H9 (cell line): ENCODE results near the gene LRP5. TPM values are rescaled to one million over a fixed set of nuclear protein-coding genes. Genes with fewer than 3 reads are reported as not detected.
"Not testable (repeated sequence)": the region's sequence is repeated elsewhere in the genome, so short reads cannot be mapped to it uniquely, and the experiment has no call there.

Experiments used
- DNase-seq: peaks from one replicate; pipeline ENCODE4 v3.0.0-alpha.2; 2017
- H2AFZ ChIP-seq: one replicate; pipeline ENCODE4 v1.6.1; 2013; ENCODE audit warnings: mild to moderate bottlenecking, low read length, control low read depth, moderate library complexity
- H2AK5ac ChIP-seq: 2 replicates; pipeline ENCODE4 v1.6.1; 2013; ENCODE audit warnings: low read length, control low read depth, mixed read lengths; ENCODE audit not compliant: insufficient read length
- H2BK120ac ChIP-seq: one replicate; pipeline ENCODE4 v1.6.1; 2013; ENCODE audit warnings: low read depth, mild to moderate bottlenecking, low read length, control low read depth, inconsistent platforms; ENCODE audit not compliant: poor library complexity, severe bottlenecking
- H2BK12ac ChIP-seq: 2 replicates; pipeline ENCODE4 v1.6.1; 2013; ENCODE audit warnings: low read length, control low read depth, mixed read lengths, low read depth; ENCODE audit not compliant: insufficient read length
- H2BK15ac ChIP-seq: 2 replicates; pipeline ENCODE4 v1.6.1; 2013; ENCODE audit warnings: low read depth, low read length, control low read depth
- H2BK20ac ChIP-seq: one replicate; pipeline ENCODE4 v1.6.1; 2013; ENCODE audit warnings: low read depth, mild to moderate bottlenecking, low read length, control low read depth, inconsistent platforms; ENCODE audit not compliant: poor library complexity, severe bottlenecking
- H2BK5ac ChIP-seq: 2 replicates; pipeline ENCODE4 v1.6.1; 2013; ENCODE audit warnings: low read length, control low read depth, mixed read lengths; ENCODE audit not compliant: insufficient read length
- H3K14ac ChIP-seq: 2 replicates; pipeline ENCODE4 v1.6.1; 2013; ENCODE audit warnings: low read length, control low read depth; ENCODE audit not compliant: insufficient read depth
- H3K18ac ChIP-seq: 2 replicates; pipeline ENCODE4 v1.6.1; 2013; ENCODE audit warnings: low read depth, mild to moderate bottlenecking, mixed read lengths, low read length, control low read depth; ENCODE audit not compliant: insufficient read length
- H3K23ac ChIP-seq: 2 replicates; pipeline ENCODE4 v1.6.1; 2013; ENCODE audit warnings: low read length, control low read depth, mixed read lengths, low read depth; ENCODE audit not compliant: insufficient read length
- H3K23me2 ChIP-seq: 2 replicates; pipeline ENCODE4 v1.6.1; 2013; ENCODE audit warnings: low read depth, mild to moderate bottlenecking, mixed read lengths, low read length, control low read depth; ENCODE audit not compliant: insufficient read length, poor library complexity, severe bottlenecking
- H3K27ac ChIP-seq: 2 replicates; pipeline ENCODE4 v1.5.1; 2013; ENCODE audit warnings: low read length, control low read depth, mixed read lengths, low read depth; ENCODE audit not compliant: insufficient read length
- H3K27me3 ChIP-seq: 2 replicates; pipeline ENCODE4 v1.6.1; 2013; ENCODE audit warnings: low read length, control low read depth, inconsistent platforms; ENCODE audit not compliant: insufficient read depth
- H3K4ac ChIP-seq: 2 replicates; pipeline ENCODE4 v1.6.1; 2013; ENCODE audit warnings: low read depth, mild to moderate bottlenecking, control low read depth, inconsistent platforms, low read length, moderate library complexity
- H3K4me1 ChIP-seq: 2 replicates; pipeline ENCODE4 v1.6.1; 2013; ENCODE audit warnings: low read length, control low read depth, inconsistent platforms; ENCODE audit not compliant: insufficient read depth
- H3K4me2 ChIP-seq: 2 replicates; pipeline ENCODE4 v1.6.1; 2013; ENCODE audit warnings: low read length, control low read depth, mixed read lengths; ENCODE audit not compliant: insufficient read length, insufficient read depth
- H3K56ac ChIP-seq: 2 replicates; pipeline ENCODE4 v1.6.1; 2013; ENCODE audit warnings: low read depth, mild to moderate bottlenecking, mixed read lengths, low read length, control low read depth; ENCODE audit not compliant: insufficient read length
- H3K79me1 ChIP-seq: 2 replicates; pipeline ENCODE4 v1.6.1; 2013; ENCODE audit warnings: low read depth, mild to moderate bottlenecking, moderate library complexity, low read length, control low read depth, inconsistent platforms; ENCODE audit not compliant: insufficient read depth, poor library complexity, severe bottlenecking
- H3K79me2 ChIP-seq: 2 replicates; pipeline ENCODE4 v1.6.1; 2013; ENCODE audit warnings: low read length, control low read depth, inconsistent platforms; ENCODE audit not compliant: insufficient read depth
- H3K9ac ChIP-seq: 2 replicates; pipeline ENCODE4 v1.6.1; 2013; ENCODE audit warnings: low read length, control low read depth, mixed read lengths; ENCODE audit not compliant: insufficient read length; ENCODE audit errors: extremely low read depth
- H3K9me3 ChIP-seq: one replicate; pipeline ENCODE4 v1.6.1; 2013; ENCODE audit warnings: low read depth, low read length, inconsistent platforms; ENCODE audit not compliant: control insufficient read depth
- H3T11ph ChIP-seq: one replicate; pipeline ENCODE4 v1.6.1; 2013; ENCODE audit warnings: mild to moderate bottlenecking, low read length, control low read depth, inconsistent platforms
- H4K20me1 ChIP-seq: one replicate; pipeline ENCODE4 v1.6.1; 2013; ENCODE audit not compliant: control insufficient read depth, insufficient read length, insufficient read depth
- H4K5ac ChIP-seq: 2 replicates; pipeline ENCODE4 v1.6.1; 2013; ENCODE audit warnings: low read depth, mild to moderate bottlenecking, mixed read lengths, low read length, control low read depth; ENCODE audit not compliant: insufficient read length
- H4K8ac ChIP-seq: replicated peaks from 2 replicates; pipeline ENCODE4 v1.6.1; 2013; ENCODE audit warnings: low read length, control low read depth, mixed read lengths, low read depth; ENCODE audit not compliant: insufficient read length
- H4K91ac ChIP-seq: 2 replicates; pipeline ENCODE4 v1.6.1; 2013; ENCODE audit warnings: low read depth, mild to moderate bottlenecking, moderate library complexity, mixed read lengths, low read length, control low read depth; ENCODE audit not compliant: insufficient read length
- H3K27ac Mint-ChIP-seq, 3 experiments: 2 replicates in 2 of 3; 3 replicates in 1 of 3; pipeline ENCODE4 v1.8.0; 2020 to 2021; ENCODE audit warnings: mixed read lengths in 3 of 3, mild to moderate bottlenecking in 1 of 3, moderate library complexity in 1 of 3
- H3K27me3 Mint-ChIP-seq: 2 replicates; pipeline ENCODE4 v1.8.0; 2021; ENCODE audit warnings: low read depth, mild to moderate bottlenecking, moderate library complexity, mixed read lengths
- H3K36me3 Mint-ChIP-seq, 3 experiments: 2 replicates in 2 of 3; 3 replicates in 1 of 3; pipeline ENCODE4 v1.8.0; 2020 to 2021; ENCODE audit warnings: low read depth in 3 of 3, mixed read lengths in 3 of 3; ENCODE audit not compliant: insufficient read depth in 1 of 3
- H3K4me1 Mint-ChIP-seq, 2 experiments: 2 replicates each; pipeline ENCODE4 v1.8.0; 2020; ENCODE audit warnings: mixed read lengths in 2 of 2
- H3K4me3 Mint-ChIP-seq, 2 experiments: 2 replicates in 1 of 2; 3 replicates in 1 of 2; pipeline ENCODE4 v1.8.0; 2020 to 2021; ENCODE audit warnings: mild to moderate bottlenecking in 2 of 2, mixed read lengths in 2 of 2, moderate library complexity in 1 of 2
- H3K9me3 Mint-ChIP-seq, 2 experiments: 2 replicates in 1 of 2; 3 replicates in 1 of 2; pipeline ENCODE4 v1.8.0; 2020; ENCODE audit warnings: mild to moderate bottlenecking in 2 of 2, mixed read lengths in 2 of 2, moderate library complexity in 1 of 2
- CTCF ChIP-seq: fragments of 200-600 bp; sonication (generic); conservative IDR thresholded peaks from 3 replicates; pipeline ENCODE4 v1.8.0; 2021; ENCODE audit warnings: antibody characterized with exemption, mild to moderate bottlenecking
- WGBS: extraction: QIAGEN DNeasy Blood & Tissue Kit; methylation state at CpG from one replicate; pipeline ENCODE4 v1.1.7; 2013; ENCODE audit warnings: missing lambda C conversion rate, low lambda C conversion rate, mixed read lengths; ENCODE audit not compliant: insufficient read length; ENCODE audit errors: extremely low coverage; 5-methylcytosine and 5-hydroxymethylcytosine counted together
- total RNA-seq: library from RNA; stranded (reverse); gene quantifications from 2 replicates; pipeline ENCODE4 v1.2.1, GENCODE V29; 2021

LRP5 gene
- total RNA-seq, 1 experiment from 2014 or later: 38.4 TPM

GRCh38 chr11:68298659-68299516 lies 13.5 kb upstream of the LRP5 start:
- Histone ChIP-seq H3K9ac (no peak overlapping the region), H3K79me2 (no peaks in the 10 kb centered on the region), H3K9me3 (peaks cover 5% of the 10 kb centered on the region), H4K8ac (no peak overlapping the region), H3K4ac (no peak overlapping the region; the same call in 1 of the 2 replicates), H4K20me1 (no peaks in the 10 kb centered on the region), H2BK120ac (no peak overlapping the region), H3T11ph (no peak overlapping the region), H4K5ac (no peak overlapping the region), H3K27me3 (no peaks in the 10 kb centered on the region), H2BK20ac (no peak overlapping the region), H2BK12ac (no peak overlapping the region), H3K79me1 (no peaks in the 10 kb centered on the region), H3K14ac (no peak overlapping the region), H2BK5ac (no peak overlapping the region), H2AFZ (no peak overlapping the region), H3K23me2 (no peaks in the 10 kb centered on the region), H3K18ac (no peak overlapping the region), H3K4me2 (no peak overlapping the region), H2AK5ac (no peak overlapping the region), H3K27ac (no peak overlapping the region), H3K23ac (no peak overlapping the region), H2BK15ac (no peak overlapping the region), H3K56ac (no peak overlapping the region), H3K4me1 (no peaks in the 10 kb centered on the region; the same call in 1 of the 2 replicates), H4K91ac (no peak overlapping the region)
- H3K4me1 Mint-ChIP-seq: peaks cover 0 to 2% of the 10 kb centered on the region in 2 experiments; a peak in 1 of 4 replicates
- H3K36me3 Mint-ChIP-seq: peaks cover 4 to 8% (median 7%) of the 10 kb centered on the region in 3 experiments; a peak in 5 of 7 replicates
- no peak overlapping the region for H3K4me3 Mint-ChIP-seq
- no CpG with 5 or more reads among the region's 15 CpGs for WGBS
- peaks cover 3% of the 10 kb centered on the region for H3K27me3 Mint-ChIP-seq
- no peak overlapping the region for H3K27ac Mint-ChIP-seq
- no peak for TF ChIP-seq CTCF
- no peak for DNase-seq
- H3K9me3 Mint-ChIP-seq: peaks cover 9% of the 10 kb centered on the region in 2 experiments

GRCh38 chr11:68299517-68299879 lies 12.9 kb upstream of the LRP5 start:
- not testable (repeated sequence) for H3K56ac ChIP-seq, H3K4me1 ChIP-seq, H4K8ac ChIP-seq, H3K27ac Mint-ChIP-seq, H3K18ac ChIP-seq, H3K4me2 ChIP-seq, H3K27me3 Mint-ChIP-seq, H4K91ac ChIP-seq, H3K23me2 ChIP-seq, H3K9ac ChIP-seq, H3K4ac ChIP-seq, H2BK15ac ChIP-seq, H3K23ac ChIP-seq, H3K27me3 ChIP-seq, H3K4me1 Mint-ChIP-seq, H4K20me1 ChIP-seq, H3K14ac ChIP-seq, H3K27ac ChIP-seq, H3K9me3 ChIP-seq, H4K5ac ChIP-seq, H2BK120ac ChIP-seq, H2BK20ac ChIP-seq, H3K79me2 ChIP-seq, DNase-seq, H3T11ph ChIP-seq, H3K79me1 ChIP-seq, H2BK5ac ChIP-seq, H2BK12ac ChIP-seq, H2AFZ ChIP-seq, H2AK5ac ChIP-seq, H3K4me3 Mint-ChIP-seq
- H3K36me3 Mint-ChIP-seq: peaks cover 7 to 14% (median 10%) of the 10 kb centered on the region in 3 experiments
- WGBS: no CpG with 5 or more reads among the region's 9 CpGs
- H3K9me3 Mint-ChIP-seq: peaks cover 13 to 15% of the 10 kb centered on the region in 2 experiments
